Gastrocnemius medialis (tissue), 4 donors: ENCODE results near the gene GLUD1.

Source experiments
- POLR2A ChIP-seq, 2 donors: fragments of 450-650 bp; IDR thresholded peaks; one replicate each; pipeline ENCODE4 v1.6.1; 2017; ENCODE audit warnings: antibody characterized with exemption in 2 of 2, mild to moderate bottlenecking in 2 of 2, moderate library complexity in 2 of 2
- TF ChIP-seq, protein P1 (sequence below), 5 experiments: fragments of 450-650 bp in 3 of 5; fragments of 200-600 bp in 2 of 5; sonication (generic) in 2 of 5; IDR thresholded peaks in 4 of 5; conservative IDR thresholded peaks in 1 of 5; 1 replicate in 4 of 5; 2 replicates in 1 of 5; pipeline ENCODE4 v1.5.1; 2016 to 2019; ENCODE audit warnings: antibody characterized with exemption in 5 of 5, mild to moderate bottlenecking in 3 of 5, moderate library complexity in 3 of 5

DNA sequence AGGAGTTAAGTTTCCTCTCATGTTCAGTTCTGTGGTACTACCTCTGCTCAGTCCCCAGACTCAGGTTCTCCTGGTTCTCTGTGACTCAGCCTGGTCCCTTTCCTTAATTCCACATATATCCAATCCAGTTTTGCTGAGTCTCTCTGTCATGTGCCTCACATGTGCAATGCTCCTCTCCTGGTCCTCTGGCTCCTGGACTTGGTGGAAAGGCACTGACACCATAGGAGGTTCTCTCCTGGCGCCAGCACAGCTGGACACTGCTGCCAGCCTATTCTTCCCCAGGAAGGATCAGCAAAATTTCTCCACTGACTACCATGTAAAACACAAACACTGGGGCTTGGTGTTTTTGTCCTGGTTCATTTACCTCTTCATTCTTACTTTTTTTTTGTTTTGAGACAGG is 27.8 kb downstream of the GLUD1 start:
- TF ChIP-seq, protein P1, sequence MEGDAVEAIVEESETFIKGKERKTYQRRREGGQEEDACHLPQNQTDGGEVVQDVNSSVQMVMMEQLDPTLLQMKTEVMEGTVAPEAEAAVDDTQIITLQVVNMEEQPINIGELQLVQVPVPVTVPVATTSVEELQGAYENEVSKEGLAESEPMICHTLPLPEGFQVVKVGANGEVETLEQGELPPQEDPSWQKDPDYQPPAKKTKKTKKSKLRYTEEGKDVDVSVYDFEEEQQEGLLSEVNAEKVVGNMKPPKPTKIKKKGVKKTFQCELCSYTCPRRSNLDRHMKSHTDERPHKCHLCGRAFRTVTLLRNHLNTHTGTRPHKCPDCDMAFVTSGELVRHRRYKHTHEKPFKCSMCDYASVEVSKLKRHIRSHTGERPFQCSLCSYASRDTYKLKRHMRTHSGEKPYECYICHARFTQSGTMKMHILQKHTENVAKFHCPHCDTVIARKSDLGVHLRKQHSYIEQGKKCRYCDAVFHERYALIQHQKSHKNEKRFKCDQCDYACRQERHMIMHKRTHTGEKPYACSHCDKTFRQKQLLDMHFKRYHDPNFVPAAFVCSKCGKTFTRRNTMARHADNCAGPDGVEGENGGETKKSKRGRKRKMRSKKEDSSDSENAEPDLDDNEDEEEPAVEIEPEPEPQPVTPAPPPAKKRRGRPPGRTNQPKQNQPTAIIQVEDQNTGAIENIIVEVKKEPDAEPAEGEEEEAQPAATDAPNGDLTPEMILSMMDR (IDR thresholded peaks at IDR 0.05 in 4 of 5, conservative IDR thresholded peaks at IDR 0.05 in 1 of 5): no peak
- TF ChIP-seq POLR2A (IDR thresholded peaks at IDR 0.05): no peak
